Gastroesophageal sphincter (tissue), 4 donors: Measurements from ENCODE around the gene ARHGAP22. TPM values are rescaled to one million over a fixed set of nuclear protein-coding genes. Genes with fewer than 3 reads are reported as not detected.

ENCODE experiments used
- ATAC-seq: fragments of 150-250 bp; one replicate; pipeline ENCODE4 v1.9.1; 2016; ENCODE audit warnings: mild to moderate bottlenecking, moderate library complexity
- H3K27ac ChIP-seq, 4 donors: fragments of 200-600 bp; sonication (generic) in 3 of 4; 1 replicate in 3 of 4; 2 replicates in 1 of 4; pipeline ENCODE4 v1.5.1; 2016 to 2019
- H3K27me3 ChIP-seq: fragments of 200-600 bp; sonication (generic); one replicate; pipeline ENCODE4 v1.5.1; 2019
- H3K36me3 ChIP-seq, 2 donors: fragments of 200-600 bp; sonication (generic); one replicate each; pipeline ENCODE4 v1.5.1; 2019; ENCODE audit warnings: control low read depth in 1 of 2
- H3K4me1 ChIP-seq, 3 donors: fragments of 200-600 bp; sonication (generic); 1 replicate in 2 of 3; 2 replicates in 1 of 3; pipeline ENCODE4 v1.5.1; 2016 to 2019; ENCODE audit warnings: control low read depth in 2 of 3
- H3K4me3 ChIP-seq, 2 donors: fragments of 200-600 bp; sonication (generic); one replicate each; pipeline ENCODE4 v1.5.1; 2019; ENCODE audit warnings: mild to moderate bottlenecking in 1 of 2, moderate library complexity in 1 of 2
- H3K9me3 ChIP-seq, 3 donors: fragments of 200-600 bp; sonication (generic); one replicate each; pipeline ENCODE4 v1.5.1; 2017 to 2019; ENCODE audit warnings: control low read depth in 2 of 3
- EP300 ChIP-seq: sonication (generic); formaldehyde crosslinking; IDR thresholded peaks from one replicate; pipeline ENCODE4 v1.6.1; 2017; ENCODE audit warnings: antibody characterized with exemption, mild to moderate bottlenecking
- POLR2A ChIP-seq, 2 donors: fragments of 450-650 bp; IDR thresholded peaks; one replicate each; pipeline ENCODE4 v1.6.1; 2017; ENCODE audit warnings: antibody characterized with exemption in 2 of 2, mild to moderate bottlenecking in 2 of 2, moderate library complexity in 1 of 2
- POLR2AphosphoS5 ChIP-seq: sonication (generic); formaldehyde crosslinking; IDR thresholded peaks from one replicate; pipeline ENCODE4 v1.6.1; 2017; ENCODE audit warnings: antibody characterized with exemption
- WGBS, 2 donors: methylation state at CpG; one replicate each; pipeline ENCODE4 v1.1.5; 2018; ENCODE audit warnings: low coverage in 1 of 2; 5-methylcytosine and 5-hydroxymethylcytosine counted together
- total RNA-seq, 4 donors: library from RNA; depleted of rRNA; stranded (reverse); fragments of >200 nt; gene quantifications; one replicate each; pipeline ENCODE4 v1.1.0, GENCODE V29; 2016
- TF ChIP-seq, protein P1 (sequence below), 4 experiments: fragments of 200-600 bp in 2 of 4; fragments of 450-650 bp in 2 of 4; sonication (generic) in 1 of 4; IDR thresholded peaks; one replicate each; pipeline ENCODE4 v1.5.1; 2017 to 2019; ENCODE audit warnings: antibody characterized with exemption in 4 of 4, mild to moderate bottlenecking in 2 of 4, moderate library complexity in 2 of 4

ARHGAP22 gene
- total RNA-seq, 4 donors from 2014 or later = 4.2 to 5.8 (median 5.1) TPM

DNA sequence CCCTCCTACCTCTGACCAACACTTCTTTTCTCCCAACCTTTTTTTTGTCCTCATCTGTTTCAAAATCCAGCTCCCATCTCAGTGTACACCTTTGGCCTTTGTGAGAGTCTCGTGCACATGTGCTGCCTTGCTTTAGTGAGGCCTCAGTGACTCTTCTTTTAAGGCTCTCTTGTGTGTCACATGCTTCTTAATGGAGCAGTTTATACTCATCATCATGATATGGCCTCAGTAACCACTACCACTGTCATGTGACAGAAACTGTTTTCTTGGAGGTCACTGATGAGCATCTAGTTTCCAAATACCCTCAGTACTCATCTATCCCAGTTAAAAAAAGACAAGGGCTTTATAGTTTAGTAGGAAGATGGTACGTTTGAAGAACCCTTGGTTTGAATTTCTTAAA lies 8.1 kb upstream of the ARHGAP22 start:
- WGBS, 2 donors = 90 to 92% methylated on average over 1 to 2 of the region's 2 CpGs

GRCh38 chr10:48612236-48612943 lies 7.5 kb upstream of the ARHGAP22 start:
- Histone ChIP-seq H3K36me3 (no peaks in the 10 kb centered on the region), H3K27me3 (peaks cover 3% of the 10 kb centered on the region), H3K4me3 (no peak overlapping the region), H3K27ac (no peak overlapping the region), H3K4me1 (no peaks in the 10 kb centered on the region), H3K9me3 (peaks cover 0 to 25% (median 0%) of the 10 kb centered on the region in 3 donors)
- ATAC-seq = no peak
- WGBS, 2 donors = 60 to 100% methylated on average over 1 to 3 of the region's 3 CpGs
- TF ChIP-seq, protein P1, sequence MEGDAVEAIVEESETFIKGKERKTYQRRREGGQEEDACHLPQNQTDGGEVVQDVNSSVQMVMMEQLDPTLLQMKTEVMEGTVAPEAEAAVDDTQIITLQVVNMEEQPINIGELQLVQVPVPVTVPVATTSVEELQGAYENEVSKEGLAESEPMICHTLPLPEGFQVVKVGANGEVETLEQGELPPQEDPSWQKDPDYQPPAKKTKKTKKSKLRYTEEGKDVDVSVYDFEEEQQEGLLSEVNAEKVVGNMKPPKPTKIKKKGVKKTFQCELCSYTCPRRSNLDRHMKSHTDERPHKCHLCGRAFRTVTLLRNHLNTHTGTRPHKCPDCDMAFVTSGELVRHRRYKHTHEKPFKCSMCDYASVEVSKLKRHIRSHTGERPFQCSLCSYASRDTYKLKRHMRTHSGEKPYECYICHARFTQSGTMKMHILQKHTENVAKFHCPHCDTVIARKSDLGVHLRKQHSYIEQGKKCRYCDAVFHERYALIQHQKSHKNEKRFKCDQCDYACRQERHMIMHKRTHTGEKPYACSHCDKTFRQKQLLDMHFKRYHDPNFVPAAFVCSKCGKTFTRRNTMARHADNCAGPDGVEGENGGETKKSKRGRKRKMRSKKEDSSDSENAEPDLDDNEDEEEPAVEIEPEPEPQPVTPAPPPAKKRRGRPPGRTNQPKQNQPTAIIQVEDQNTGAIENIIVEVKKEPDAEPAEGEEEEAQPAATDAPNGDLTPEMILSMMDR (IDR thresholded peaks at IDR 0.05) = no peak
- TF ChIP-seq POLR2A (IDR thresholded peaks at IDR 0.05) = no peak
- TF ChIP-seq POLR2AphosphoS5 = no peak
- no peak for TF ChIP-seq EP300

More for the DNA sequence above, 8.1 kb upstream of the ARHGAP22 start:
- H3K27ac ChIP-seq = no peak overlapping the region
- ATAC-seq = no peak
- no peaks in the 10 kb centered on the region for H3K36me3 ChIP-seq
- peaks cover 0 to 25% (median 0%) of the 10 kb centered on the region in 3 donors for H3K9me3 ChIP-seq
- TF ChIP-seq POLR2AphosphoS5 = no peak
- TF ChIP-seq EP300 = no peak
- TF ChIP-seq, protein P1 (IDR thresholded peaks at IDR 0.05) = no peak
- TF ChIP-seq POLR2A (IDR thresholded peaks at IDR 0.05) = no peak
- no peaks in the 10 kb centered on the region for H3K4me1 ChIP-seq
- H3K27me3 ChIP-seq = peaks cover 3% of the 10 kb centered on the region
- no peak overlapping the region for H3K4me3 ChIP-seq

DNA sequence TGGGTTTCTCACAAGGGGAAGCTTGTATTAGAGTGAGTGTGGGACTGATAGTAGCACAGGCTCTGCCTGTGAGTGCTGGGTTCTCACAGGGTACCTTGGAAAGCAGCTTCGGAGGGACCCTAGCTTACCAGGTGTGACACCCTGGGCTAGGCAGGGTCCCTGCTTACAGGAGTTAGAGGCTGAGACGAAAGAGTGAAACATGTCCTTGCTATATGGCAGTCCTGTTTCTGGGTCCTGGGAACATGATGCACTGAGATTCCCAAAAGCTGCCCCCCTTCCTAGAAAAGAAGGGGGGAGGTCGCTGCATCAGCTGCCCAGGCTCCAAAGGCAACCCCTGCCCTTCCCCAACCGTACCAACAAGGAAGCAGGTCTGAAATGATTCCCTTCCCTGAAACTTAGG lies 6.3 kb upstream of the ARHGAP22 start:
- Histone ChIP-seq H3K9me3 (peaks cover 0 to 22% (median 0%) of the 10 kb centered on the region in 3 donors), H3K27ac (no peak overlapping the region), H3K27me3 (peaks cover 9% of the 10 kb centered on the region), H3K36me3 (no peaks in the 10 kb centered on the region), H3K4me1 (no peaks in the 10 kb centered on the region), H3K4me3 (no peak overlapping the region)
- ATAC-seq = no peak
- TF ChIP-seq, protein P1 (IDR thresholded peaks at IDR 0.05) = no peak
- TF ChIP-seq POLR2AphosphoS5 (no peak), POLR2A (IDR thresholded peaks at IDR 0.05) (no peak), EP300 (no peak)
- 83 to 100% methylated on average over 2 of the region's 4 CpGs for WGBS, 2 donors

- WGBS, 2 donors = 80 to 100% methylated on average over 1 to 4 of the region's 4 CpGs
- peaks cover 14% of the 10 kb centered on the region for H3K27me3 ChIP-seq
- H3K36me3 ChIP-seq = no peaks in the 10 kb centered on the region
- no peak overlapping the region for H3K4me3 ChIP-seq
- H3K4me1 ChIP-seq = peaks cover 0 to 3% (median 0%) of the 10 kb centered on the region in 3 donors
- no peak overlapping the region for H3K27ac ChIP-seq
- no peak for TF ChIP-seq EP300
- TF ChIP-seq POLR2AphosphoS5 = no peak
- no peak for TF ChIP-seq POLR2A (IDR thresholded peaks at IDR 0.05)
- TF ChIP-seq, protein P1 (IDR thresholded peaks at IDR 0.05) = no peak
- no peak for ATAC-seq
- H3K9me3 ChIP-seq = peaks cover 0 to 17% (median 0%) of the 10 kb centered on the region in 3 donors
These were observed 5.8 kb upstream of the ARHGAP22 start for GRCh38 chr10:48610585-48611093.
